GM21447 (cell line): Measurements from ENCODE around the gene LIN54.
A peak's percentile ranks its signal among the peaks of the same experiment; 100 is the strongest.
"Not testable (repeated sequence)": the region's sequence is repeated elsewhere in the genome, so short reads cannot be mapped to it uniquely, and the experiment has no call there.

Source experiments
- ATAC-seq: cut with Tn5 transposase; IDR thresholded peaks from one replicate; pipeline ENCODE4 v1.9.1; 2021; ENCODE audit not compliant: unreplicated experiment

Gene LIN54

GRCh38 chr4:82951196-82951595 is 59.4 kb downstream of the LIN54 start:
- no peak for ATAC-seq

- no peak for ATAC-seq
These were observed 61.9 kb downstream of the LIN54 start for GRCh38 chr4:82948647-82949204.

- ATAC-seq, result no peak
These were observed 63.1 kb downstream of the LIN54 start for GRCh38 chr4:82947498-82947897.

GRCh38 chr4:82939414-82939813 is 71.2 kb downstream of the LIN54 start:
- no peak for ATAC-seq

GRCh38 chr4:82934441-82934840 is 76.2 kb downstream of the LIN54 start:
- ATAC-seq, result no peak

GRCh38 chr4:82930848-82931755 is 79.5 kb downstream of the LIN54 start:
- ATAC-seq, result no peak

GRCh38 chr4:82921795-82922194 is 88.8 kb downstream of the LIN54 start:
- ATAC-seq, result no peak

GRCh38 chr4:82919386-82919785 is 91.2 kb downstream of the LIN54 start:
- ATAC-seq, result no peak

GRCh38 chr4:82918091-82918490 is 92.5 kb downstream of the LIN54 start:
- ATAC-seq, result no peak

- ATAC-seq, result not testable (repeated sequence)
These were observed 96.7 kb downstream of the LIN54 start for GRCh38 chr4:82913968-82914367.

GRCh38 chr4:82913305-82913704 is 97.3 kb downstream of the LIN54 start:
- ATAC-seq, result no peak

GRCh38 chr4:82909326-82909725 is 101.3 kb downstream of the LIN54 start:
- no peak for ATAC-seq

GRCh38 chr4:82906469-82906868 is 104.2 kb downstream of the LIN54 start:
- peak; percentile 47 for ATAC-seq

GRCh38 chr4:82905205-82905604 is 105.4 kb downstream of the LIN54 start:
- peak; percentile 52 for ATAC-seq

- no peak for ATAC-seq
These were observed 106.9 kb downstream of the LIN54 start for GRCh38 chr4:82903737-82904136.

- no peak for ATAC-seq
These were observed 109.4 kb downstream of the LIN54 start for GRCh38 chr4:82901183-82901718.

- peak; percentile 88 for ATAC-seq
These were observed 110.0 kb downstream of the LIN54 start, which contains the start of gene THAP9 for GRCh38 chr4:82900411-82901182. TSS of gene THAP9 (plus strand) at chr4:82900735. CDS start at chr4:82900803, 68 bp downstream.

GRCh38 chr4:82900066-82900410 is 110.6 kb downstream of the LIN54 start:
- ATAC-seq, result peak; percentile 8

- ATAC-seq, result no peak
These were observed 111.1 kb downstream of the LIN54 start for GRCh38 chr4:82899374-82900065.

GRCh38 chr4:82898322-82899243 is 112.0 kb downstream of the LIN54 start:
- ATAC-seq, result no peak
